Measurements from ENCODE around the gene MLN.

DNA sequence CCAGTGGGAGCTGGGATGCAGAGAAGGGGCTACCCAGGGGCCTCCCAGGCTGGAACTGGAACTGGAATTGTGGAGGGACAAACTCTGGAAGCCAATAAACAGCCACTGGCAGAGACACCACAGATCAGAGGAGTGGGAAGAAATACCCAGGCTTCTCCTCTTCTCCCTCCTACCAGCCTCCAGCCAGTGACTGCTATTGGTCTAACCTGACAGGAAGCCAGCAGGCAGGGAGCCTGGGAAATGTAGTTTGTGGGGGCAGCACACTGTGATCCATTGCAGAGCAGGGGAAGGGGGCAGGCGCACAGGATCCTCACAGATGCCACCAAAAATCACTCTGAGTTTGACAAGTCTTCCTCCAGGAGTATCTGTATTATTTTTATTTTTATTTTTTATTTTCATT, 12.1 kb upstream of the MLN start:
- TF ChIP-seq, protein P1, sequence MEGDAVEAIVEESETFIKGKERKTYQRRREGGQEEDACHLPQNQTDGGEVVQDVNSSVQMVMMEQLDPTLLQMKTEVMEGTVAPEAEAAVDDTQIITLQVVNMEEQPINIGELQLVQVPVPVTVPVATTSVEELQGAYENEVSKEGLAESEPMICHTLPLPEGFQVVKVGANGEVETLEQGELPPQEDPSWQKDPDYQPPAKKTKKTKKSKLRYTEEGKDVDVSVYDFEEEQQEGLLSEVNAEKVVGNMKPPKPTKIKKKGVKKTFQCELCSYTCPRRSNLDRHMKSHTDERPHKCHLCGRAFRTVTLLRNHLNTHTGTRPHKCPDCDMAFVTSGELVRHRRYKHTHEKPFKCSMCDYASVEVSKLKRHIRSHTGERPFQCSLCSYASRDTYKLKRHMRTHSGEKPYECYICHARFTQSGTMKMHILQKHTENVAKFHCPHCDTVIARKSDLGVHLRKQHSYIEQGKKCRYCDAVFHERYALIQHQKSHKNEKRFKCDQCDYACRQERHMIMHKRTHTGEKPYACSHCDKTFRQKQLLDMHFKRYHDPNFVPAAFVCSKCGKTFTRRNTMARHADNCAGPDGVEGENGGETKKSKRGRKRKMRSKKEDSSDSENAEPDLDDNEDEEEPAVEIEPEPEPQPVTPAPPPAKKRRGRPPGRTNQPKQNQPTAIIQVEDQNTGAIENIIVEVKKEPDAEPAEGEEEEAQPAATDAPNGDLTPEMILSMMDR (IDR thresholded peaks at IDR 0.05) = no peak
- TF ChIP-seq POLR2A (IDR thresholded peaks at IDR 0.05) = no peak

Data from uterus (tissue), 2 donors.